Measurements from ENCODE around the gene NCAPD2.

GRCh38 chr12:6563448-6564050, 69.6 kb downstream of the NCAPD2 start:
- TF ChIP-seq CTCF (IDR thresholded peaks at IDR 0.05) (peak; percentile 98), ZFX (IDR thresholded peaks at IDR 0.05; ENCODE audit: borderline replicate concordance) (no peak)
